ENCODE measurements around the gene NMT1.
A peak's percentile ranks its signal among the peaks of the same experiment; 100 is the strongest.

Gene NMT1

DNA sequence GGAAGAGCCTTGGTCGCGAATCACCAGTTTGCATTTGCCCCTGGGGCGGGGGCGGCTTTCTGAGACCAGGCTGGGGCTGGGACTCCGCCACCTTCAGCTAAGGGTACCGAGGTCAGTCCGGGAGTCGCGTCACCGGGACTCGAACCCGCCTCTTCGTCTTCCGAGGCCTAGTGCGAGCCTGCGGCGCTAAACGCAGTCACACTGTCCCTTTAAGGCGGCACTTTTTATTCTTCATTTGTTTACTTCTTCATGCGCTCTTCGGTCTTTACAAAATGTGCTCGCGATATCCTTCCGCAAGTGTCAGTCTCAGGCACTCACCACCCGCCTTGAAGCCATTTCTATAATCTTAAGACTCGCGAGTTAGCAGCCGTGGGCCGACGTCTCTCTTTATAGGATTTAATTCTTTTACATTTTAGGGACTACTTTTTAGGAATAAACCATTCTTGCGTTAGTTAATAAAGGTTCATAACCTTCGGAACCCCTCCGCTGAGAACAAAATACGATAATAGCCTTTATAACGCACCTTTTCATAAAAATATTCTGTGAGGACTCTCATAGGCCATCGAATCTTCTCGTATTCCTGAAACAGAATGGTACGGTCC is 86.6 kb downstream of the NMT1 start (continued):
- TF ChIP-seq, protein P1, sequence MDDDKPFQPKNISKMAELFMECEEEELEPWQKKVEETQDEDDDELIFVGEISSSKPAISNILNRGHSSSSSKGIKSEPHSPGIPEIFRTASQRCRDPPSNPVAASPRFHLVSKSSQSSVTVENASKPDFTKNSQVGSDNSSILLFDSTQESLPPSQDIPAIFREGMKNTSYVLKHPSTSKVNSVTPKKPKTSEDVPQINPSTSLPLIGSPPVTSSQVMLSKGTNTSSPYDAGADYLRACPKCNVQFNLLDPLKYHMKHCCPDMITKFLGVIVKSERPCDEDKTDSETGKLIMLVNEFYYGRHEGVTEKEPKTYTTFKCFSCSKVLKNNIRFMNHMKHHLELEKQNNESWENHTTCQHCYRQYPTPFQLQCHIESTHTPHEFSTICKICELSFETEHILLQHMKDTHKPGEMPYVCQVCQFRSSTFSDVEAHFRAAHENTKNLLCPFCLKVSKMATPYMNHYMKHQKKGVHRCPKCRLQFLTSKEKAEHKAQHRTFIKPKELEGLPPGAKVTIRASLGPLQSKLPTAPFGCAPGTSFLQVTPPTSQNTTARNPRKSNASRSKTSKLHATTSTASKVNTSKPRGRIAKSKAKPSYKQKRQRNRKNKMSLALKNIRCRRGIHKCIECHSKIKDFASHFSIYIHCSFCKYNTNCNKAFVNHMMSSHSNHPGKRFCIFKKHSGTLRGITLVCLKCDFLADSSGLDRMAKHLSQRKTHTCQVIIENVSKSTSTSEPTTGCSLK (tag by site-specific recombination; IDR thresholded peaks at IDR 0.05): no peak
- TF ChIP-seq ZNF626 (tag by site-specific recombination; IDR thresholded peaks at IDR 0.05) (no peak), REPIN1 (tag by site-specific recombination; IDR thresholded peaks at IDR 0.05; ENCODE audit: low read depth) (peak; percentile 82; the same call in 1 of the 2 replicates), KLF10 (tag by site-specific recombination; IDR thresholded peaks at IDR 0.05) (peak; percentile 84), GLI4 (tag by site-specific recombination; IDR thresholded peaks at IDR 0.05) (0 out of 2 replicates have a peak, but pooled peaks have one; percentile 69), ZNF202 (tag by site-specific recombination; IDR thresholded peaks at IDR 0.05; ENCODE audit: borderline replicate concordance) (no peak), ZNF24 (tag by site-specific recombination; IDR thresholded peaks at IDR 0.05) (peak; percentile 96), ZNF10 (tag by site-specific recombination; IDR thresholded peaks at IDR 0.05) (peak; percentile 64), ZNF391 (tag by site-specific recombination; IDR thresholded peaks at IDR 0.05; ENCODE audit: borderline replicate concordance, low read depth) (peak; percentile 95), ZNF274 (IDR thresholded peaks at IDR 0.05; ENCODE audit: low read length) (no peak), ZNF274 (tag by site-specific recombination; IDR thresholded peaks at IDR 0.05; ENCODE audit: borderline replicate concordance) (no peak), ZNF777 (tag by site-specific recombination; IDR thresholded peaks at IDR 0.05; ENCODE audit: borderline replicate concordance) (peak; percentile 11; the same call in 1 of the 2 replicates), YY1 (tag by site-specific recombination; IDR thresholded peaks at IDR 0.05) (peak; percentile 86), SP7 (tag by site-specific recombination; IDR thresholded peaks at IDR 0.05) (peak; percentile 85), GLI2 (tag by site-specific recombination; IDR thresholded peaks at IDR 0.05; ENCODE audit: borderline replicate concordance, low read depth) (no peak), ZNF423 (tag by site-specific recombination; IDR thresholded peaks at IDR 0.05) (no peak; the same call in 1 of the 2 replicates), ZNF211 (tag by site-specific recombination; IDR thresholded peaks at IDR 0.05; ENCODE audit: low read depth) (no peak), SP2 (tag by site-specific recombination; IDR thresholded peaks at IDR 0.05) (peak; percentile 57), ZBTB17 (tag by site-specific recombination; IDR thresholded peaks at IDR 0.05) (peak; percentile 10), ZNF433 (tag by site-specific recombination; IDR thresholded peaks at IDR 0.05; ENCODE audit: low read depth) (0 out of 2 replicates have a peak, but pooled peaks have one; percentile 12), ZNF571 (tag by site-specific recombination; IDR thresholded peaks at IDR 0.05) (no peak), ZNF366 (tag by site-specific recombination; conservative IDR thresholded peaks at IDR 0.05) (no peak; the same call in 1 of the 2 replicates), ZNF184 (tag by site-specific recombination; IDR thresholded peaks at IDR 0.05) (peak; percentile 89; the same call in 1 of the 2 replicates)
- TF ChIP-seq, protein P2, sequence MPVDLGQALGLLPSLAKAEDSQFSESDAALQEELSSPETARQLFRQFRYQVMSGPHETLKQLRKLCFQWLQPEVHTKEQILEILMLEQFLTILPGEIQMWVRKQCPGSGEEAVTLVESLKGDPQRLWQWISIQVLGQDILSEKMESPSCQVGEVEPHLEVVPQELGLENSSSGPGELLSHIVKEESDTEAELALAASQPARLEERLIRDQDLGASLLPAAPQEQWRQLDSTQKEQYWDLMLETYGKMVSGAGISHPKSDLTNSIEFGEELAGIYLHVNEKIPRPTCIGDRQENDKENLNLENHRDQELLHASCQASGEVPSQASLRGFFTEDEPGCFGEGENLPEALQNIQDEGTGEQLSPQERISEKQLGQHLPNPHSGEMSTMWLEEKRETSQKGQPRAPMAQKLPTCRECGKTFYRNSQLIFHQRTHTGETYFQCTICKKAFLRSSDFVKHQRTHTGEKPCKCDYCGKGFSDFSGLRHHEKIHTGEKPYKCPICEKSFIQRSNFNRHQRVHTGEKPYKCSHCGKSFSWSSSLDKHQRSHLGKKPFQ (tag by site-specific recombination; IDR thresholded peaks at IDR 0.05): peak; percentile 65
- TF ChIP-seq, protein P3, sequence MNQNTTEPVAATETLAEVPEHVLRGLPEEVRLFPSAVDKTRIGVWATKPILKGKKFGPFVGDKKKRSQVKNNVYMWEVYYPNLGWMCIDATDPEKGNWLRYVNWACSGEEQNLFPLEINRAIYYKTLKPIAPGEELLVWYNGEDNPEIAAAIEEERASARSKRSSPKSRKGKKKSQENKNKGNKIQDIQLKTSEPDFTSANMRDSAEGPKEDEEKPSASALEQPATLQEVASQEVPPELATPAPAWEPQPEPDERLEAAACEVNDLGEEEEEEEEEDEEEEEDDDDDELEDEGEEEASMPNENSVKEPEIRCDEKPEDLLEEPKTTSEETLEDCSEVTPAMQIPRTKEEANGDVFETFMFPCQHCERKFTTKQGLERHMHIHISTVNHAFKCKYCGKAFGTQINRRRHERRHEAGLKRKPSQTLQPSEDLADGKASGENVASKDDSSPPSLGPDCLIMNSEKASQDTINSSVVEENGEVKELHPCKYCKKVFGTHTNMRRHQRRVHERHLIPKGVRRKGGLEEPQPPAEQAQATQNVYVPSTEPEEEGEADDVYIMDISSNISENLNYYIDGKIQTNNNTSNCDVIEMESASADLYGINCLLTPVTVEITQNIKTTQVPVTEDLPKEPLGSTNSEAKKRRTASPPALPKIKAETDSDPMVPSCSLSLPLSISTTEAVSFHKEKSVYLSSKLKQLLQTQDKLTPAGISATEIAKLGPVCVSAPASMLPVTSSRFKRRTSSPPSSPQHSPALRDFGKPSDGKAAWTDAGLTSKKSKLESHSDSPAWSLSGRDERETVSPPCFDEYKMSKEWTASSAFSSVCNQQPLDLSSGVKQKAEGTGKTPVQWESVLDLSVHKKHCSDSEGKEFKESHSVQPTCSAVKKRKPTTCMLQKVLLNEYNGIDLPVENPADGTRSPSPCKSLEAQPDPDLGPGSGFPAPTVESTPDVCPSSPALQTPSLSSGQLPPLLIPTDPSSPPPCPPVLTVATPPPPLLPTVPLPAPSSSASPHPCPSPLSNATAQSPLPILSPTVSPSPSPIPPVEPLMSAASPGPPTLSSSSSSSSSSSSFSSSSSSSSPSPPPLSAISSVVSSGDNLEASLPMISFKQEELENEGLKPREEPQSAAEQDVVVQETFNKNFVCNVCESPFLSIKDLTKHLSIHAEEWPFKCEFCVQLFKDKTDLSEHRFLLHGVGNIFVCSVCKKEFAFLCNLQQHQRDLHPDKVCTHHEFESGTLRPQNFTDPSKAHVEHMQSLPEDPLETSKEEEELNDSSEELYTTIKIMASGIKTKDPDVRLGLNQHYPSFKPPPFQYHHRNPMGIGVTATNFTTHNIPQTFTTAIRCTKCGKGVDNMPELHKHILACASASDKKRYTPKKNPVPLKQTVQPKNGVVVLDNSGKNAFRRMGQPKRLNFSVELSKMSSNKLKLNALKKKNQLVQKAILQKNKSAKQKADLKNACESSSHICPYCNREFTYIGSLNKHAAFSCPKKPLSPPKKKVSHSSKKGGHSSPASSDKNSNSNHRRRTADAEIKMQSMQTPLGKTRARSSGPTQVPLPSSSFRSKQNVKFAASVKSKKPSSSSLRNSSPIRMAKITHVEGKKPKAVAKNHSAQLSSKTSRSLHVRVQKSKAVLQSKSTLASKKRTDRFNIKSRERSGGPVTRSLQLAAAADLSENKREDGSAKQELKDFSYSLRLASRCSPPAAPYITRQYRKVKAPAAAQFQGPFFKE (tag by site-specific recombination; IDR thresholded peaks at IDR 0.05; ENCODE audit: borderline replicate concordance): no peak
- TF ChIP-seq, protein P4, sequence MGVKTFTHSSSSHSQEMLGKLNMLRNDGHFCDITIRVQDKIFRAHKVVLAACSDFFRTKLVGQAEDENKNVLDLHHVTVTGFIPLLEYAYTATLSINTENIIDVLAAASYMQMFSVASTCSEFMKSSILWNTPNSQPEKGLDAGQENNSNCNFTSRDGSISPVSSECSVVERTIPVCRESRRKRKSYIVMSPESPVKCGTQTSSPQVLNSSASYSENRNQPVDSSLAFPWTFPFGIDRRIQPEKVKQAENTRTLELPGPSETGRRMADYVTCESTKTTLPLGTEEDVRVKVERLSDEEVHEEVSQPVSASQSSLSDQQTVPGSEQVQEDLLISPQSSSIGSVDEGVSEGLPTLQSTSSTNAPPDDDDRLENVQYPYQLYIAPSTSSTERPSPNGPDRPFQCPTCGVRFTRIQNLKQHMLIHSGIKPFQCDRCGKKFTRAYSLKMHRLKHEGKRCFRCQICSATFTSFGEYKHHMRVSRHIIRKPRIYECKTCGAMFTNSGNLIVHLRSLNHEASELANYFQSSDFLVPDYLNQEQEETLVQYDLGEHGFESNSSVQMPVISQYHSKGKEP (tag by site-specific recombination; IDR thresholded peaks at IDR 0.05): peak; percentile 46; the same call in 1 of the 2 replicates
- TF ChIP-seq, protein P5, sequence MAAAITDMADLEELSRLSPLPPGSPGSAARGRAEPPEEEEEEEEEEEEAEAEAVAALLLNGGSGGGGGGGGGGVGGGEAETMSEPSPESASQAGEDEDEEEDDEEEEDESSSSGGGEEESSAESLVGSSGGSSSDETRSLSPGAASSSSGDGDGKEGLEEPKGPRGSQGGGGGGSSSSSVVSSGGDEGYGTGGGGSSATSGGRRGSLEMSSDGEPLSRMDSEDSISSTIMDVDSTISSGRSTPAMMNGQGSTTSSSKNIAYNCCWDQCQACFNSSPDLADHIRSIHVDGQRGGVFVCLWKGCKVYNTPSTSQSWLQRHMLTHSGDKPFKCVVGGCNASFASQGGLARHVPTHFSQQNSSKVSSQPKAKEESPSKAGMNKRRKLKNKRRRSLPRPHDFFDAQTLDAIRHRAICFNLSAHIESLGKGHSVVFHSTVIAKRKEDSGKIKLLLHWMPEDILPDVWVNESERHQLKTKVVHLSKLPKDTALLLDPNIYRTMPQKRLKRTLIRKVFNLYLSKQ (tag by site-specific recombination; IDR thresholded peaks at IDR 0.05; ENCODE audit: borderline replicate concordance): no peak

All from HEK293 (cell line).